GM12875 (cell line): ENCODE data around the gene COLGALT1.
"Not testable (repeated sequence)": the region's sequence is repeated elsewhere in the genome, so short reads cannot be mapped to it uniquely, and the experiment has no call there.

ENCODE experiments used
- H3K4me3 ChIP-seq: one replicate; pipeline ENCODE4 v1.5.1; 2011; ENCODE audit warnings: low read depth, low read length, control low read depth
- TF ChIP-seq, protein P1 (sequence below): IDR thresholded peaks from 2 replicates; pipeline ENCODE4 v1.5.1; 2011; ENCODE audit warnings: low read depth, mild to moderate bottlenecking, control low read depth, inconsistent platforms, low read length, moderate library complexity, borderline replicate concordance; ENCODE audit not compliant: insufficient read depth

COLGALT1 gene

DNA sequence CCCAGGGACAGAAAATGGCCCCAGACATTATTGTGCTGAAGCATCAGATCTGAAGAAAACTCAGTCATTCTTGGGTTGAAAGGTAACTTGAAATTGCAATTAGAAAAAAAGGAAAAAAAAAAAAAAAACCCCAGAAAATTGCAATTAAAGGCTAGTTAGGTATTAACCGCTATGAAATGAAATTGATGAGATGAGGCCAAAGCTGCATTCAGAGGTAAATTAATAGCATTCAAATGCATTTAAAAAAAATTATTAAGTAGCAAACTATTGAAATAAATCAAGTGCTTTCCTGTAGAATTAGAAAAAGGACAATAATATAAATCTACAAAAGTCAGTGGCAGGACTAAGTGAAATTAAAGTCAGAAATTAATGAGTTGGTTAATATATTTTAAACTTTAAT, 37.6 kb upstream of the COLGALT1 start:
- TF ChIP-seq, protein P1, sequence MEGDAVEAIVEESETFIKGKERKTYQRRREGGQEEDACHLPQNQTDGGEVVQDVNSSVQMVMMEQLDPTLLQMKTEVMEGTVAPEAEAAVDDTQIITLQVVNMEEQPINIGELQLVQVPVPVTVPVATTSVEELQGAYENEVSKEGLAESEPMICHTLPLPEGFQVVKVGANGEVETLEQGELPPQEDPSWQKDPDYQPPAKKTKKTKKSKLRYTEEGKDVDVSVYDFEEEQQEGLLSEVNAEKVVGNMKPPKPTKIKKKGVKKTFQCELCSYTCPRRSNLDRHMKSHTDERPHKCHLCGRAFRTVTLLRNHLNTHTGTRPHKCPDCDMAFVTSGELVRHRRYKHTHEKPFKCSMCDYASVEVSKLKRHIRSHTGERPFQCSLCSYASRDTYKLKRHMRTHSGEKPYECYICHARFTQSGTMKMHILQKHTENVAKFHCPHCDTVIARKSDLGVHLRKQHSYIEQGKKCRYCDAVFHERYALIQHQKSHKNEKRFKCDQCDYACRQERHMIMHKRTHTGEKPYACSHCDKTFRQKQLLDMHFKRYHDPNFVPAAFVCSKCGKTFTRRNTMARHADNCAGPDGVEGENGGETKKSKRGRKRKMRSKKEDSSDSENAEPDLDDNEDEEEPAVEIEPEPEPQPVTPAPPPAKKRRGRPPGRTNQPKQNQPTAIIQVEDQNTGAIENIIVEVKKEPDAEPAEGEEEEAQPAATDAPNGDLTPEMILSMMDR, result no peak
- no peak overlapping the region for H3K4me3 ChIP-seq

DNA sequence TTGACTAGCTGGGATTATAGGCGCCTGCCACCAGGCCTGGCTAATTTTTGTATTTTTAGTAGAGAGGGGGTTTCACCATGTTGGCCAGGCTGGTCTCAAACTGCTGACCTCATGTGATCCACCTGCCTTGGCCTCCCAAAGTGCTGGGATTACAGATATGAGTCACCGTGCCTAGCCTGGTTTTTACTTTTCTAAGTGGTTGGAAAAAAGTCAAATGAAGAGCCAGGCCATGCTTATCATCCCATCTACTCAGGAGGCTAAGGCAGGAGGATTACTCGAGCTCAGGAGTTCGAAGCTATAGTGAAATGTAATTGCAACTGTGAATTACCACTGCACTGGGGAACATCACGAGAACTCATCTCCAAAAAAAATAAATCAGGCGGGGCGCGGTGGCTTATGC, 36.8 kb upstream of the COLGALT1 start:
- H3K4me3 ChIP-seq, result not testable (repeated sequence)

DNA sequence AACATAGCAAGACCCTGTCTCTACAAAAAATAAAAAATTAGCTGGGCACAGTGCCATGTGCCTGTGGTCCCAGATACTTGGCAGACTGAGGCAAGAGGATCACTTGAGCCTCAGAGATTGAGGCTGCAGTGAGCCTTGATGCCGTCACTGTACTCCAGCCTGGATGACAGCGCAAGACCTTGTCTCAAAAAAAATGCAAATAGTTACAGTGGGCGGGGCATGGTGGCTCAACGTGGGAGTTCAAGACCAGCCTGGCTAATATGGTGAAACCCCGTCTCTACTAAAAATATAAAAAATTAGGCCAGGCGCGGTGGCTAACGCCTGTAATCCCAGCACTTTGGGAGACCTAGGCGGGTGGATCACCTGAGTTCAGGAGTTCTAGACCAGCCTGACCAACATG, 35.5 kb upstream of the COLGALT1 start:
- H3K4me3 ChIP-seq, result no peak overlapping the region
- TF ChIP-seq, protein P1, result no peak

DNA sequence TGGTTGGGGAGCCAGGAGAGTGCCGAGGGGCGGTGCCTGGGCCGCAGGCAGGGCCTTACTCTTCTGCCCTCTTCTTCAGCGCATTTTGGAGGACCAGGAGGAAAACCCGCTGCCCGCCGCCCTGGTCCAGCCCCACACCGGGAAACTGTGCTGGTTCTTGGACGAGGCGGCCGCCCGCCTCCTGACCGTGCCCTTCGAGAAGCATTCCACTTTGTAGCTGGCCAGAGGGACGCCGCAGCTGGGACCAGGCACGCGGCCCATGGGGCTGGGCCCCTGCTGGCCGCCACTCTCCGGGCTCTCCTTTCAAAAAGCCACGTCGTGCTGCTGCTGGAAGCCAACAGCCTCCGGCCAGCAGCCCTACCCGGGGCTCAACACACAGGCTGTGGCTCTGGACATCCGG, 34.6 kb upstream of the COLGALT1 start:
- TF ChIP-seq, protein P1, result no peak
- H3K4me3 ChIP-seq, result no peak overlapping the region

DNA sequence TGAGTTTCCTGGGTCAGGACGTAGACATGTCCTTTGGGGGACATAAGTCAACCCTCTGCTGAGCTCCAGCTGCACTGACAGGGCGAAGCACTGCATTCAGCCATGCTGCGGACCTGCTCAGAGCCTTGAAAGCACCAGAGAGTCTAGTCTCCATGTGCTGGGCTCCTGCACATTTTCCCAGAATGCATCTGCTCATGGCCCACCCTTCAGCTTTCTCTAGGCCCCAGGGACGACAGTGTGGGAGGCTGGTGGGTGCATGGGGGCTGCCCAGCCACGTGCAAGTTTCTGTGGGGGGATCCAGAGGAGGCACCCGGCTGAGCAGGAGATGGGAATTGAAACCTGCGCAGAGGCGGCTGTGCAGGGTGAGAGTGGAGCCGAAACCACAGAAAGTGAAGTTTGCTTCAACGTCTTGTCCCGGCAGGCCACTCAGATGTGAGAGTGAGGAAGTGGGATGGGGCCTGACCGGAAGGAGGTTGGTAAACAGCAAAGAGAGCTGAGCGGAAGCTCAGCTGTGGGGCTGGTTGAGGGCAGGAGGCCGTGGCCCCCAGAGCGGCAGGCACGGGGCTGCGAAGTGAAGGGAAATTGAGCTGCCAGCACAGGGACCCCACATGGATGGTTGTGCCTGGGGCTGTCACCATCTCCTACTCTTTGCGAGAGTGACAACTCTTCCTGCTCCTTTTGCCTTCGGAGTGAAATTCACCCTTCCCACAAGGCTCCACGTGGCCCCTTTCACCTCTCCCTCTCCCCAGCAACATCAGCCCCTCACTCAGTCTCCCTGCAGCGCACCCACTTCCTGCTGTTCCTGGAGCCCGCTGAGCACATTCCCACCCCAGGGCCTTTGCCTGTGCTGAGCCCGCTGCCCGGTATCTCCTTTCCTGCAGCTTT, 32.2 kb upstream of the COLGALT1 start:
- H3K4me3 ChIP-seq, result peak overlapping the region; percentile 11
- TF ChIP-seq, protein P1, result no peak

DNA sequence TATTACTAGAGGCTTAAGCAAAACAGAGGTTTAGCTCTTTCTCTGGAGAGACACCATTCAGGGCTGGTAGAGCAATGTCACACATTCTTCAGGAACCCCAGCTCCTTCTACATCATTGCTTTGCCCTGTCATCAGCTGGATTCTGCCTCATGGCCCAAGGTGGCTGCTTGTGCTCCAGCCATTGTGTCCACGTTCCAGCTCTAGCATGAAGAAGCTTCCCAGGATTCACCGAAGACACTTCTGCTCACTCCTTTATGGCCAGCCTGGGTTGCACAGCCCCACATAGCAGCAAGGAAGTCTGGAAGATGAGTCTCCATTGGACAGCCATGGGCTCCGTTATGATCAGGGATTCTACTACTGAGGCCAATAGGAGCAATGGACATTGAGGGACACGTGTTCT, 30.8 kb upstream of the COLGALT1 start:
- H3K4me3 ChIP-seq, result no peak overlapping the region
- TF ChIP-seq, protein P1, result no peak

DNA sequence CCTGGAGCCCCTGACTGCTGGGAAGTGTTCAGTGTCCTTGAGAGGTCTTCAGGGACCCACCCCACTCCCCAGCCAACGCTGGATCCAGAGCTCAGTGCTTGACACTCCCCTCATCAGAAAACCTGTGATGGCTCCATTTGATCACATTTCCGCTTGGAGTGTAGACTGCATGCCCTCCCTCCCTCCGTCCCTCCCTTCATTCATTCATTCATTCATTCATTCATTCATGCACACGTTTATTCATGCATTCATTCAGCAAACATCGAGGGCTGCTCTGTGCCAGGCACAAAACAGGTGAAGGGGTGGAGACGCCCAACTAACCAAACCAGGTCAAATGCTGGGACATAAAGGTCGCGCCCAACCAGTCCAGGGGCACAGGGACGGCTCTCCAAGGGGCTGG, 30.3 kb upstream of the COLGALT1 start:
- H3K4me3 ChIP-seq, result no peak overlapping the region
- TF ChIP-seq, protein P1, result no peak

DNA sequence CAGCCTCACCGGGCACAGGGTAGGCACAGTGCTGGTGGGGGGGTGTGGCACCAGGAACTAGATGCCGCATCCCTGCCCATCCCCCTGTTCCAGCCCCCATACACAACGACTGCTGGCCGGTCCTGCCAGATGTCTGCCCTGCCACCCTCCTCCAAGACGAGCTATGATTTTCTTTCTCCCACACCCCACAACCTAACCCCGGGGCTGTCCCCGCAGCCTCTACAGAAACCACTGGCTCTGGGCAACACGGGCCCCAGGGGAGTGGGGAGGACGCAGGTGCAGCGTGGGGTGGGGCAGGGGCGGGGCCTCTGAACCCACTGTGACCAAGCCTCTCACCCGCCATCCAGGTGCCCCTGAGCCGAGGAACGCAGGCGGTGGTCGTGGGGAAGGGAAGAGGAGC, 28.5 kb upstream of the COLGALT1 start:
- H3K4me3 ChIP-seq, result peak overlapping the region; percentile 45

More for the DNA sequence above, 28.5 kb upstream of the COLGALT1 start:
- TF ChIP-seq, protein P1, result no peak
